Lower leg skin (tissue), 4 donors: ENCODE measurements around the gene ARSB. TPM values are rescaled to one million over a fixed set of nuclear protein-coding genes. Genes with fewer than 3 reads are reported as not detected.

Experiments used
- DNase-seq, 2 donors: peaks; one replicate each; pipeline ENCODE4 v3.0.0-alpha.2; 2019; ENCODE audit warnings: low spot score in 2 of 2
- H3K4me3 ChIP-seq: fragments of 200-600 bp; sonication (generic); 2 replicates; pipeline ENCODE4 v1.5.1; 2017; ENCODE audit warnings: mild to moderate bottlenecking, low read depth; ENCODE audit not compliant: poor library complexity, severe bottlenecking
- POLR2A ChIP-seq, 2 donors: fragments of 450-650 bp; IDR thresholded peaks; one replicate each; pipeline ENCODE4 v1.6.1; 2016 to 2017; ENCODE audit warnings: antibody characterized with exemption in 2 of 2, mild to moderate bottlenecking in 1 of 2, moderate library complexity in 1 of 2
- WGBS, 2 donors: methylation state at CpG; one replicate each; pipeline ENCODE4 v1.1.5; 2018; 5-methylcytosine and 5-hydroxymethylcytosine counted together
- intact Hi-C: fragments of 100-400 bp; cut with DNase I; formaldehyde crosslinking; loops from one replicate; pipeline ENCODE4 v1.15.0; 2023; ENCODE audit warnings: low total_unique reads
- total RNA-seq, 4 donors: library from RNA; depleted of rRNA; stranded (reverse); fragments of >200 nt; gene quantifications; one replicate each; pipeline ENCODE4 v1.1.0, GENCODE V29; 2016
- TF ChIP-seq, protein P1 (sequence below), 3 donors: fragments of 450-650 bp; IDR thresholded peaks; one replicate each; pipeline ENCODE4 v1.5.1; 2016; ENCODE audit warnings: antibody characterized with exemption in 3 of 3, mild to moderate bottlenecking in 3 of 3, moderate library complexity in 2 of 3

The ARSB gene
- total RNA-seq, 4 donors from 2014 or later, result 2.0 to 5.5 (median 2.4) TPM

DNA sequence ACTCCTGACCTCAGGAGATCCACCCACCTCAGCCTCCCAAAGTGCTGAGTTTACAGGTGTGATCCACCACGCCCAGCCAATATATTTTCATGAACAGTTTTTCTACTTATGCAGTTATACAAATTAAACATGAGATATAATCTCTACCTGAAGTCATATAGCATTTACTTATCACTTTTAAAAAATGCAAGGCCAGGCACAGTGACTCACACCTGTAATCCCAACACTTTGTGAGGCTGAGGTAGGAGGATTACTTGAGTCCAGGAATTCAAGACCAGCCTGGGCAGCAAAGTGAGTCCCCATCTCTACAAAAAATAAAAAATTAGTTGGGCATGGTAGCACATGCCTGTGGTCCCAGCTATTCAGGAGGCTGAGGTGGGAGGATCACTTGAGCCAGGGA lies 171.8 kb downstream of the ARSB start:
- 78 to 79% methylated on average over 1 of the region's 1 CpG for WGBS, 2 donors
- H3K4me3 ChIP-seq, result no peak overlapping the region
- DNase-seq, result no peak
- TF ChIP-seq POLR2A (IDR thresholded peaks at IDR 0.05), result no peak
- TF ChIP-seq, protein P1, sequence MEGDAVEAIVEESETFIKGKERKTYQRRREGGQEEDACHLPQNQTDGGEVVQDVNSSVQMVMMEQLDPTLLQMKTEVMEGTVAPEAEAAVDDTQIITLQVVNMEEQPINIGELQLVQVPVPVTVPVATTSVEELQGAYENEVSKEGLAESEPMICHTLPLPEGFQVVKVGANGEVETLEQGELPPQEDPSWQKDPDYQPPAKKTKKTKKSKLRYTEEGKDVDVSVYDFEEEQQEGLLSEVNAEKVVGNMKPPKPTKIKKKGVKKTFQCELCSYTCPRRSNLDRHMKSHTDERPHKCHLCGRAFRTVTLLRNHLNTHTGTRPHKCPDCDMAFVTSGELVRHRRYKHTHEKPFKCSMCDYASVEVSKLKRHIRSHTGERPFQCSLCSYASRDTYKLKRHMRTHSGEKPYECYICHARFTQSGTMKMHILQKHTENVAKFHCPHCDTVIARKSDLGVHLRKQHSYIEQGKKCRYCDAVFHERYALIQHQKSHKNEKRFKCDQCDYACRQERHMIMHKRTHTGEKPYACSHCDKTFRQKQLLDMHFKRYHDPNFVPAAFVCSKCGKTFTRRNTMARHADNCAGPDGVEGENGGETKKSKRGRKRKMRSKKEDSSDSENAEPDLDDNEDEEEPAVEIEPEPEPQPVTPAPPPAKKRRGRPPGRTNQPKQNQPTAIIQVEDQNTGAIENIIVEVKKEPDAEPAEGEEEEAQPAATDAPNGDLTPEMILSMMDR (IDR thresholded peaks at IDR 0.05), result no peak
- intact Hi-C loops, result no loop called here

DNA sequence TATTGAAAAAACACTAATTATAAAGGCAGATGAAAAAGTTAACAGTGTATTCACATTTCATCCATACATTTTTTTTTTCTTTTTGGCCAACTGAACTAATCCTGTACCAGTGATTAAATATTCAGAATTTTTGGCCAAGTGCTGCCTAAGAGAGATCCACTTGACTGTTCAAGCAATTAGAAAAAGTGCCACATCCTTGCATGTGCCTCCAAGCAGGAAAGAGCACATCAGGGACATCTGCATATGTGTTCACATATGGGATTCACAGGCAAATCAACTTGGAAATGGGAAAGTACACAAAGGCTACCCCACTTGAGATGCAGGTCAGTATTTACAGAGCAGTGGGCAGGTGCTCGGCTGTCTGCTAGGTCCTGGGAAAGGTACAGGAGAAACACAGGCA lies 173.2 kb downstream of the ARSB start:
- DNase-seq, result no peak
- WGBS, 2 donors, result 92 to 95% methylated on average over 1 of the region's 1 CpG
- intact Hi-C loops, result no loop called here
- H3K4me3 ChIP-seq, result no peak overlapping the region
- TF ChIP-seq POLR2A (IDR thresholded peaks at IDR 0.05), result no peak
- TF ChIP-seq, protein P1 (IDR thresholded peaks at IDR 0.05), result no peak

DNA sequence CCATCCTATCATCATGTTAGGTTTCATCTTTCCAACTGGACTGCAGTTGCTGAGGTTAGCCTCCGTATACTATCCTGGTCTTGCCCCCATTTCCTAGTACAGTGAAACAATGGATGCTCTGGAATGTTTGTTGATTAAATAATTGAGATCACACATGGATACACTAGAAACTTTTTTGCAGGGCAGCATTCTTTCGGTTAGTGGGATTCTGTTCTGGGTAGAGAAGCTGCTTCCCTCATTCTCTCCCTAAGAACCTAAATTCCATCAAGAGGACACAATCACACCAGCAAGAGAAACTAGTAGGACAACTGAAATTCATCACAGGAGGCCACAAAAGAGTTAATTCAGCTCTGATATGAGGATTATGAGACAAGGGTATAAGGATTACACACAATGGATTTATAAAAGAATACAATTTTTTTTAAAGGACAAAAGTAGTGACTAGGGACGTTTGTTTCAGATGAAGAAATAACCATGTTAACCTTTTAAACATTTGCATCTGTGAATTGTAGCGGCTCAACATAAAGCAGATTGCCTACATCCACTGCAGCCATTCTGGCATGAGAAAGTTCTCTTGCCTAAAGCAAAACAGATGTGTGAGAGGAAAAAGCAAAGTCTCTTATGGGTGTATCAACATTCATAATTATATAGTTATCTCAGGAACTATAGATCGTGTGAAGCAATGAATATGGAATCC lies 173.8 kb downstream of the ARSB start:
- no peak overlapping the region for H3K4me3 ChIP-seq
- WGBS, 2 donors, result 58 to 62% methylated on average over 5 of the region's 5 CpGs
- no peak for TF ChIP-seq POLR2A (IDR thresholded peaks at IDR 0.05)
- TF ChIP-seq, protein P1 (IDR thresholded peaks at IDR 0.05), result no peak
- DNase-seq, result no peak
- intact Hi-C loops, result no loop called here

DNA sequence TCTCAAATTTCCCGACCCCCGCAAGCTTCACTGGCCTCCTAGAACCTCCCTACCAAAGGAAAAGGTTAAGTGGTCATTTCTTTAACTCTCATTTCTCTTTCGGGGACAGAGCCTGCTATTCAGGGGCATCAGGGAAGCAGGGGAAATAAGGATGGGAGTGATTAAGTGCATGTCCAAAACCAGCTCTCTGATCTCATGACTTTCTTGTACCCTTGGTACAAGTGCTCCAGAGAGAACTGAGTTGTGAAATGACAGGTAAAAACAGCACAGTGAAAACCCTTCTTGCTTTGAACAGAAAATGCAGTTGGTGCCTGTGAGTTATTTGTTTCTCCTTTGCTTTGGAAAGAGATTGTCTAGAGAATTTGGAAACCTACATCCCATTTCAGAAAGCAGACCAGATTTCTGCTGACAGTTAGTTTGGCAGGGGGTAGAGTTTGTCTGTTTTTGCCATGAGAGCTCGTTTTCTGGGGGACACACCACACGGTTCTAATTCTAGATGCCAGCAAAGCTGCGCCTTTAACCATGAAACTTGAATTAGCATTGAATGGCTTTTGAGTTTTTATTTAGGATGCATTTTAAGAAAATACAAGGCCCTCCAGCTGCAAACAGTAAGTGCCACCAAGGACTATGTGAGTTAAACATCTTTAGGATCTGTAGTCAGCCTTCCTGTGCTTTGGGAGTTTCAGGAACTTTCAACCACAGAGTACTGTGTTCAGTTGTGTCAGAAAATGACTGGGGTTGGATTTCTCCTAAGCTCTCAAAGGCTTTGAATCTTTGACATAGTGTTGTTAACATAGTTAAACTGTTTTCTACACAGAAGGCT lies 174.8 kb downstream of the ARSB start:
- TF ChIP-seq POLR2A (IDR thresholded peaks at IDR 0.05), result no peak
- TF ChIP-seq, protein P1 (IDR thresholded peaks at IDR 0.05), result no peak
- H3K4me3 ChIP-seq, result no peak overlapping the region
- 74 to 76% methylated on average over 6 of the region's 6 CpGs for WGBS, 2 donors
- DNase-seq, result no peak
- intact Hi-C loops, result no loop called here

DNA sequence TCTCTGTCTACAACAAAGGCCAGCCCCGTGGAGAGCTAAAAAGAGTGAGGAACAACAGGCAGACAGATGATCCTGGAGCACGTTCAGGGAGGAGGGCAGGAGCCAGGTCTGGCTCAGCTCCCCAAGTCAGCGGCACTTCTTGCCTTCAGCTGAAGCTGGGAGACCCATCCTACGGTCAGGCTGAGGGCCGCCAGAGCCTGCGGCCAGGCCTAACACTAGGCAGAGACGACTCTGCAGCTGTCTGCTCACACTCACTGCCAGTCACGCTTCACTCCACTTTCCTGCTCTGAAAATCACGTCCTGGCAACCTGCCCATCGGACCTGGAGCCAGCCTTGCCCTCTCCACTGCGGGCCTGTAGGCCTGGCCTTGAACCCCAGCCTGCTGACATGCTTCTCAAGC lies 175.7 kb downstream of the ARSB start:
- 60 to 65% methylated on average over 11 of the region's 11 CpGs for WGBS, 2 donors
- TF ChIP-seq POLR2A (IDR thresholded peaks at IDR 0.05), result no peak
- TF ChIP-seq, protein P1 (IDR thresholded peaks at IDR 0.05), result no peak
- no peak overlapping the region for H3K4me3 ChIP-seq
- DNase-seq, result no peak
- intact Hi-C loops, result no loop called here
